Ovary (tissue), 9 donors: ENCODE results near the gene CRTC2. TPM values are rescaled to one million over a fixed set of nuclear protein-coding genes. Genes with fewer than 3 reads are reported as not detected.

Experiments used
- DNase-seq, 5 donors: peaks; one replicate each; pipeline ENCODE4 v3.0.0-alpha.2; 2019 to 2020
- H3K27ac ChIP-seq, 2 donors: fragments of 200-600 bp; one replicate each; pipeline versions ENCODE4 v1.5.1 to v1.8.0; 2019 to 2022
- H3K27me3 ChIP-seq: fragments of 200-600 bp; one replicate; pipeline ENCODE4 v1.8.0; 2022
- H3K36me3 ChIP-seq: fragments of 200-600 bp; sonication (generic); one replicate; pipeline ENCODE4 v1.5.1; 2019
- H3K4me1 ChIP-seq: one replicate; pipeline ENCODE4 v1.8.1; 2013; ENCODE audit warnings: mild to moderate bottlenecking, moderate library complexity; ENCODE audit not compliant: insufficient read depth
- H3K4me3 ChIP-seq: fragments of 200-600 bp; sonication (generic); one replicate; pipeline ENCODE4 v1.5.1; 2017
- H3K9me3 ChIP-seq, 2 donors: fragments of 200-600 bp in 1 of 2; sonication (generic) in 1 of 2; one replicate each; pipeline versions ENCODE4 v1.5.1 to v1.8.1; 2013 to 2019; ENCODE audit warnings: mild to moderate bottlenecking in 1 of 2, moderate library complexity in 1 of 2
- CTCF ChIP-seq, 3 donors: fragments of 450-650 bp in 2 of 3; fragments of 200-600 bp in 1 of 3; IDR thresholded peaks; one replicate each; pipeline versions ENCODE4 v1.5.1 to v1.8.0; 2016 to 2022; ENCODE audit warnings: antibody characterized with exemption in 3 of 3, mild to moderate bottlenecking in 1 of 3
- EP300 ChIP-seq: sonication (generic); formaldehyde crosslinking; IDR thresholded peaks from one replicate; pipeline ENCODE4 v1.6.1; 2017; ENCODE audit warnings: antibody characterized with exemption
- POLR2A ChIP-seq: fragments of 450-650 bp; IDR thresholded peaks from one replicate; pipeline ENCODE4 v1.6.1; 2017; ENCODE audit warnings: antibody characterized with exemption, mild to moderate bottlenecking, moderate library complexity
- WGBS, 3 donors: extraction: QIAGEN DNeasy Blood & Tissue Kit in 1 of 3; methylation state at CpG; one replicate each; pipeline versions ENCODE4 v1.1.5 to v1.1.7; 2013 to 2017; 5-methylcytosine and 5-hydroxymethylcytosine counted together
- intact Hi-C, 4 donors: fragments of 100-400 bp; cut with DNase I; formaldehyde crosslinking; loops; one replicate each; pipeline versions ENCODE4 v1.11.0 to v1.15.1; 2022 to 2023
- polyA plus RNA-seq, 2 donors: library from polyadenylated mRNA; stranded (reverse); fragments of 200-250 nt in 1 of 2; fragments of 350-450 nt in 1 of 2; fragmentation: Illumina TruSeq in 1 of 2; extraction: RNeasy Lipid Tissue Mini Kit (QIAGEN cat#74804) in 1 of 2; gene quantifications; one replicate each; pipeline ENCODE4 v1.2.3, GENCODE V29; 2013 to 2014
- total RNA-seq, 7 donors: library from RNA; depleted of rRNA in 2 of 7; stranded (reverse); fragments of >200 nt in 2 of 7; fragmentation: NEBNext Ultra II Directional in 3 of 7; extraction: Animal tissue kit (Norgen Biotek cat#: 25700) in 3 of 7; gene quantifications; one replicate each; pipeline versions ENCODE4 v1.1.0 to v1.2.4, GENCODE V29; 2016 to 2023
- donor health status: DM: no; HTN: no; CAD: no; lungs with moderate emphysema.
- donor health status: DM: no; HTN: no; CAD: no.
- donor health status: Bipolar disorder and iron deficiency.
- donor health status: DM: yes; HTN: yes; CAD: no.
- donor health status: DM: no; HTN: no; CAD: no.
- donor health status: DM: yes; HTN: yes; CAD: no.

The CRTC2 gene
- total and polyA plus RNA-seq, 9 donors, result 19.2 to 52.5 (median 37.9) TPM

GRCh38 chr1:153951183-153951582 lies 7.2 kb downstream of the CRTC2 start:
- Histone ChIP-seq H3K27ac (no peak overlapping the region), H3K27me3 (no peaks in the 10 kb centered on the region), H3K9me3 (no peaks in the 10 kb centered on the region), H3K36me3 (no peaks in the 10 kb centered on the region), H3K4me1 (peaks cover 2% of the 10 kb centered on the region), H3K4me3 (no peak overlapping the region)
- DNase-seq, result peak in 1 of 5 donors; percentile 12
- WGBS, 3 donors, result 87 to 92% (median 87%) methylated on average over 11 of the region's 11 CpGs
- intact Hi-C loops, result loop anchor here in 1 of 4 donors (10.0 kb wide), 1 partner anchor 156 kb away; no protein-coding TSS in a partner anchor
- no peak for TF ChIP-seq CTCF (IDR thresholded peaks at IDR 0.05)
- no peak for TF ChIP-seq EP300
- no peak for TF ChIP-seq POLR2A

DNA sequence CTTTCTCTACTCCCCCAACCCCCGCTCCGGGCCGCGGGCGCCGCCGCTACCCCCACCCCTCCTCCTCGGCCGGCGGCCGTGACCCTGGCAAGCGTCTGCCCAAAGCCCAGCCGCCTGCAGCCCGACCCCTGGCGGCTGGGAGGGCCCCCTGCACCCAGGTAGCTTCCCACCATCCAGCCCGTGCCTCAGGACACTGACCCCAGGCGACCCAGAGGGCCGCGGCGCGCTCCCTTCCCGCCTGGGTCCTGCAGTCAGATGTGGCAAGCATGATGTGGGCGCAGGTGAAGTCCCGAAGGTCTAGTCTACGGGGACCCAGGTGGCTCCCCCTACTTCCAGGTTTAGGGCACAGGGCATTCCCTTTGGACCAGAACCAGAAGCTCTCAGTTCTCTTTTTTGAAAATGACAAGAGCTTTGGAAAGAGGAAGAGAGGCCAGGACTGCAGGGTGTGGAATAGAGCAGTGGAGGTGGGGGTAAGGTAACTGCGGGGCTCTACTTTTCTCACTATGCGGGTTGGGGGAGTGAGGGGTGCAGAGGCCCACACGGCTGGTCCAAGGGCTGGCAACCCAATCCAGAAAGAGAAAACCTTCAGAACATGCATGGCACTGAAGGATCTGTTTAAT lies 11.7 kb downstream of the CRTC2 start, which contains the start of gene DENND4B:
TSS of gene DENND4B (minus strand) at position 97 of the 620 bp plus-strand sequence. CDS start 2,344 bp downstream, outside the sequence.
- Histone ChIP-seq H3K27ac (peak within 1 kb of the TSS; percentile 95 to 97), H3K27me3 (no peaks in the 10 kb centered on the region), H3K4me1 (peaks cover 7% of the 10 kb centered on the region), H3K9me3 (no peaks in the 10 kb centered on the region), H3K4me3 (peak within 1 kb of the TSS; percentile 88), H3K36me3 (no peaks in the 10 kb centered on the region)
- intact Hi-C loops, result loop anchor here in 3 of 4 donors (5.0 to 10.0 kb wide), 3 partner anchors 149 to 272 kb away; partner anchors contain the start of genes ILF2 (in 2 of the 3) and NPR1 (in 2 of the 3)
- TF ChIP-seq POLR2A, result no peak
- TF ChIP-seq CTCF (IDR thresholded peaks at IDR 0.05), result peak; percentile 88 to 97 (median 92)
- TF ChIP-seq EP300, result no peak
- peak; percentile 82 to 90 (median 87) for DNase-seq
- 9 to 18% (median 9%) methylated on average over 12 to 28 of the region's 28 CpGs for whole genome bisulfite sequencing, 3 donors

GRCh38 chr1:153945795-153946621 lies 12.4 kb downstream of the CRTC2 start:
- H3K4me3 ChIP-seq, result peak overlapping the region; percentile 88
- intact Hi-C loops, result loop anchor here in 3 of 4 donors (5.0 to 10.0 kb wide), 3 partner anchors 149 to 271 kb away; partner anchors contain the start of genes ILF2 (in 2 of the 3) and NPR1 (in 2 of the 3)

More at GRCh38 chr1:153945795-153946621, 12.4 kb downstream of the CRTC2 start:
- Histone ChIP-seq H3K4me1 (peaks cover 7% of the 10 kb centered on the region), H3K27me3 (no peaks in the 10 kb centered on the region), H3K36me3 (no peaks in the 10 kb centered on the region), H3K9me3 (no peaks in the 10 kb centered on the region), H3K27ac (peak overlapping the region; percentile 95 to 97)
- 0 to 1% (median 1%) methylated on average over 53 to 89 of the region's 95 CpGs for WGBS, 3 donors
- no peak for TF ChIP-seq CTCF (IDR thresholded peaks at IDR 0.05)
- peak; percentile 8 for TF ChIP-seq POLR2A
- TF ChIP-seq EP300, result no peak
- peak; percentile 78 to 86 (median 82) for DNase-seq
